Heart right ventricle (tissue), 16 donors: Measurements from ENCODE around the gene PVALEF. TPM values are rescaled to one million over a fixed set of nuclear protein-coding genes. Genes with fewer than 3 reads are reported as not detected.

Source experiments
- ATAC-seq, 8 donors: fragments of 200-7000 bp; cut with Tn5 transposase; one replicate each; pipeline ENCODE4 v1.9.1; 2020; ENCODE audit warnings: mild to moderate bottlenecking in 8 of 8, moderate library complexity in 8 of 8, moderate number of reproducible peaks in 1 of 8
- DNase-seq, 2 donors: peaks; one replicate each; pipeline ENCODE4 v3.0.0-alpha.2; 2020
- H3K27ac ChIP-seq, 10 donors: fragments of 200-600 bp; sonication (generic) in 2 of 10; one replicate each; pipeline versions ENCODE4 v1.5.0 to v1.8.0; 2020 to 2022; ENCODE audit warnings: mild to moderate bottlenecking in 3 of 10
- H3K27me3 ChIP-seq, 7 donors: fragments of 200-600 bp; one replicate each; pipeline ENCODE4 v1.8.0; 2021 to 2022; ENCODE audit warnings: mild to moderate bottlenecking in 2 of 7
- H3K36me3 ChIP-seq, 9 donors: fragments of 200-600 bp; sonication (generic) in 1 of 9; one replicate each; pipeline versions ENCODE4 v1.5.0 to v1.8.0; 2020 to 2022; ENCODE audit warnings: mild to moderate bottlenecking in 2 of 9
- H3K4me1 ChIP-seq, 9 donors: fragments of 200-600 bp; sonication (generic) in 1 of 9; one replicate each; pipeline versions ENCODE4 v1.5.0 to v1.8.0; 2020 to 2022; ENCODE audit warnings: mild to moderate bottlenecking in 4 of 9
- H3K4me3 ChIP-seq, 10 donors: fragments of 200-600 bp; sonication (generic) in 2 of 10; one replicate each; pipeline versions ENCODE4 v1.5.0 to v1.8.0; 2020 to 2022; ENCODE audit warnings: mild to moderate bottlenecking in 7 of 10, moderate library complexity in 2 of 10
- H3K9me3 ChIP-seq, 11 donors: fragments of 200-600 bp in 10 of 11; sonication (generic) in 2 of 11; one replicate each; pipeline versions ENCODE4 v1.5.0 to v1.8.0; 2013 to 2022; ENCODE audit warnings: mild to moderate bottlenecking in 2 of 11, control low read depth in 1 of 11, moderate library complexity in 1 of 11
- CTCF ChIP-seq, 9 donors: fragments of 200-600 bp; sonication (generic) in 2 of 9; IDR thresholded peaks; one replicate each; pipeline versions ENCODE4 v1.5.0 to v1.8.0; 2021 to 2022; ENCODE audit warnings: antibody characterized with exemption in 9 of 9, mild to moderate bottlenecking in 5 of 9, moderate library complexity in 1 of 9
- WGBS, 2 donors: extraction: QIAGEN DNeasy Blood & Tissue Kit; methylation state at CpG; one replicate each; pipeline ENCODE4 v1.1.7; 2013; ENCODE audit warnings: inconsistent platforms in 1 of 2; 5-methylcytosine and 5-hydroxymethylcytosine counted together
- intact Hi-C, 10 donors: fragments of 100-400 bp; cut with DNase I; formaldehyde crosslinking; loops; one replicate each; pipeline versions ENCODE4 v1.11.1 to v1.14.2; 2022
- polyA plus RNA-seq, 2 donors: library from polyadenylated mRNA; stranded (reverse); fragments of 200-250 nt; gene quantifications; one replicate each; pipeline ENCODE4 v1.2.3, GENCODE V29; 2013
- total RNA-seq, 10 donors: library from RNA; stranded (reverse); fragmentation: NEBNext Ultra II Directional in 3 of 10; extraction: Animal tissue kit (Norgen Biotek cat#: 25700) in 3 of 10; gene quantifications; one replicate each; pipeline versions ENCODE4 v1.2.1 to v1.2.4, GENCODE V29; 2021 to 2023
- donor health status: Arrhythmogenic right ventricular cardiomyopathy.
- donor health status: ischemic (EF 13 %, LVEDD 7.1; RV severe dilation, severe dysfunction).
- donor health status: healthy with polysubstance abuse.
- donor health status: DM: no; HTN: yes; CAD: no.
- donor health status: DM: no; HTN: no; CAD: no.
- donor health status: ischemic (EF 25% LVEDD 6.9; RV normal size, moderate dysfunction).
- donor health status: ischemic (EF 25% LVEDD 5.7; RV mildly dilated, moderate dysfunction).
- donor health status: healthy.
- donor health status: DM: yes; HTN: yes; CAD: no.
- donor health status: Ischemic cardiomyopathy.
- donor health status: ischemic (EF 35%, LVEDD 5.7; RV mildly dilated, moderate dysfunction).
- donor health status: nonischemic (EF 11% LVEDD 7.7; RV severe dilation, severe dysfunction).
- donor health status: DM: yes; HTN: yes; CAD: no.
- donor health status: PGD.
- donor health status: ischemic (EF 29% LVEDD 5.4; RV normal size, mild dysfunction).
- donor health status: nonischemic (EF 23%, LVEDD 6.1; RV moderate dilation, normal function).

The PVALEF gene
- total and polyA plus RNA-seq, 12 donors = not detected

- WGBS, 2 donors = 62 to 66% methylated on average over 21 to 25 of the region's 25 CpGs
- intact Hi-C loops = no loop called here
- H3K27me3 ChIP-seq = peaks cover 0 to 15% (median 1%) of the 10 kb centered on the region in 7 donors
- H3K4me3 ChIP-seq = peak overlapping the region in 9 of 10 donors; percentile 30 to 61 (median 53)
- ATAC-seq = peak in 5 of 8 donors; percentile 6 to 19 (median 16)
- H3K9me3 ChIP-seq = no peaks in the 10 kb centered on the region
- H3K36me3 ChIP-seq = no peaks in the 10 kb centered on the region
- H3K27ac ChIP-seq = peak overlapping the region; percentile 18 to 91 (median 74)
- peaks cover 0 to 20% (median 11%) of the 10 kb centered on the region in 9 donors for H3K4me1 ChIP-seq
- DNase-seq = no peak
- TF ChIP-seq CTCF (IDR thresholded peaks at IDR 0.05) = no peak
Observed at GRCh38 chr17:81159611-81160265, 5.6 kb upstream of the PVALEF start.

- TF ChIP-seq CTCF (IDR thresholded peaks at IDR 0.05) = no peak
- H3K4me3 ChIP-seq = peak overlapping the region in 9 of 10 donors; percentile 30 to 61 (median 53)
- no peaks in the 10 kb centered on the region for H3K36me3 ChIP-seq
- no peaks in the 10 kb centered on the region for H3K9me3 ChIP-seq
- peaks cover 0 to 21% (median 12%) of the 10 kb centered on the region in 9 donors for H3K4me1 ChIP-seq
- DNase-seq (peak; percentile 64 to 66), ATAC-seq (peak; percentile 40 to 89 (median 74))
- intact Hi-C loops = no loop called here
- 36 to 37% methylated on average over 28 of the region's 28 CpGs for WGBS, 2 donors
- H3K27me3 ChIP-seq = peaks cover 0 to 21% (median 7%) of the 10 kb centered on the region in 7 donors
- peak overlapping the region; percentile 18 to 91 (median 74) for H3K27ac ChIP-seq
Observed at GRCh38 chr17:81160306-81160705, 5.0 kb upstream of the PVALEF start.

GRCh38 chr17:81160747-81161453 is 4.4 kb upstream of the PVALEF start:
- Histone ChIP-seq H3K27me3 (peaks cover 0 to 26% (median 12%) of the 10 kb centered on the region in 7 donors), H3K4me1 (peaks cover 0 to 26% (median 17%) of the 10 kb centered on the region in 9 donors), H3K9me3 (no peaks in the 10 kb centered on the region), H3K36me3 (no peaks in the 10 kb centered on the region), H3K27ac (peak overlapping the region in 9 of 10 donors; percentile 18 to 91 (median 77)), H3K4me3 (peak overlapping the region in 9 of 10 donors; percentile 30 to 61 (median 53))
- 66 to 70% methylated on average over 32 of the region's 32 CpGs for WGBS, 2 donors
- intact Hi-C loops = no loop called here
- peak in 4 of 8 donors; percentile 3 to 35 (median 20) for ATAC-seq
- TF ChIP-seq CTCF (IDR thresholded peaks at IDR 0.05) = no peak
- no peak for DNase-seq

- H3K4me1 ChIP-seq = peaks cover 0 to 26% (median 17%) of the 10 kb centered on the region in 9 donors
- no peak for ATAC-seq
Observed at GRCh38 chr17:81161536-81161935, 3.8 kb upstream of the PVALEF start.

More at GRCh38 chr17:81161536-81161935, 3.8 kb upstream of the PVALEF start:
- Histone ChIP-seq H3K4me3 (no peak overlapping the region), H3K27me3 (peaks cover 0 to 29% (median 12%) of the 10 kb centered on the region in 7 donors), H3K27ac (no peak overlapping the region), H3K36me3 (no peaks in the 10 kb centered on the region), H3K9me3 (no peaks in the 10 kb centered on the region)
- WGBS, 2 donors = 95 to 98% methylated on average over 15 of the region's 15 CpGs
- DNase-seq = no peak
- intact Hi-C loops = no loop called here
- no peak for TF ChIP-seq CTCF (IDR thresholded peaks at IDR 0.05)
